ENCODE results near the gene KRTAP12-1.
"Not testable (repeated sequence)": the region's sequence is repeated elsewhere in the genome, so short reads cannot be mapped to it uniquely, and the experiment has no call there.

DNA sequence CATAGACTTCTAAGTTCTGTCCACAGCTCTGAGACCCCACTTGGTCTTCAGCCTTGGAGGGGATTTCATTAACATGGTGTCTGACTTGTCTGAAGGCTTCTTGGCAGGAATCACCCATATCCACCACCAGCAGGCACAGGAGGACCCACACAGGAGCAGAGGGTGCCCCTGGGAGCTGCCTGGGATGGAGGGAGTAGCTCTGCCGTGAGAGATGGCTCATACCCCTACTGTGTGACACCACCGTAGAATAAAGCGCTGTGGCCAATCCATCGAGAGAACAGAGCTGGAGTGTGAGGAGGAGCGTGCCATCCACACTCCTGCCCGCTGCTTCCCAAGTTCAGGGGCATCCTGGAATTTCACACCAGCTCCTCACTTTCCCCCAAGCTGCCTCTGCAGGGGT lies 3.1 kb upstream of the KRTAP12-1 start:
- TF ChIP-seq POLR2A (IDR thresholded peaks at IDR 0.05) = not testable (repeated sequence)
- TF ChIP-seq, protein P1, sequence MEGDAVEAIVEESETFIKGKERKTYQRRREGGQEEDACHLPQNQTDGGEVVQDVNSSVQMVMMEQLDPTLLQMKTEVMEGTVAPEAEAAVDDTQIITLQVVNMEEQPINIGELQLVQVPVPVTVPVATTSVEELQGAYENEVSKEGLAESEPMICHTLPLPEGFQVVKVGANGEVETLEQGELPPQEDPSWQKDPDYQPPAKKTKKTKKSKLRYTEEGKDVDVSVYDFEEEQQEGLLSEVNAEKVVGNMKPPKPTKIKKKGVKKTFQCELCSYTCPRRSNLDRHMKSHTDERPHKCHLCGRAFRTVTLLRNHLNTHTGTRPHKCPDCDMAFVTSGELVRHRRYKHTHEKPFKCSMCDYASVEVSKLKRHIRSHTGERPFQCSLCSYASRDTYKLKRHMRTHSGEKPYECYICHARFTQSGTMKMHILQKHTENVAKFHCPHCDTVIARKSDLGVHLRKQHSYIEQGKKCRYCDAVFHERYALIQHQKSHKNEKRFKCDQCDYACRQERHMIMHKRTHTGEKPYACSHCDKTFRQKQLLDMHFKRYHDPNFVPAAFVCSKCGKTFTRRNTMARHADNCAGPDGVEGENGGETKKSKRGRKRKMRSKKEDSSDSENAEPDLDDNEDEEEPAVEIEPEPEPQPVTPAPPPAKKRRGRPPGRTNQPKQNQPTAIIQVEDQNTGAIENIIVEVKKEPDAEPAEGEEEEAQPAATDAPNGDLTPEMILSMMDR (IDR thresholded peaks at IDR 0.05) = not testable (repeated sequence)

Data from Peyer's patch (tissue), 4 donors.